Liver (tissue), 3 donors: ENCODE data around the gene OR10P1.
"Not testable (repeated sequence)": the region's sequence is repeated elsewhere in the genome, so short reads cannot be mapped to it uniquely, and the experiment has no call there.

Source experiments
- CTCF ChIP-seq: fragments of 150-350 bp; IDR thresholded peaks from 2 replicates; pipeline ENCODE4 v1.5.1; 2017; ENCODE audit warnings: improper control_type of control experiment, low read depth, low read length; ENCODE audit not compliant: missing input control
- JUND ChIP-seq, 2 donors: IDR thresholded peaks; 2 replicates each; pipeline ENCODE4 v1.6.1; 2016; ENCODE audit warnings: antibody characterized with exemption in 2 of 2
- MAX ChIP-seq: IDR thresholded peaks from 2 replicates; pipeline ENCODE4 v1.6.1; 2016; ENCODE audit warnings: antibody characterized with exemption
- donor health status: healthy.
- donor health status: healthy.

- not testable (repeated sequence) for TF ChIP-seq CTCF; JUND (IDR thresholded peaks at IDR 0.05); MAX
These were observed 14.1 kb downstream of the OR10P1 start for GRCh38 chr12:55650620-55651298.
